Measurements from ENCODE around the gene CHAC1. TPM values are rescaled to one million over a fixed set of nuclear protein-coding genes. Genes with fewer than 3 reads are reported as not detected.
A peak's percentile ranks its signal among the peaks of the same experiment; 100 is the strongest.

CHAC1 gene
- total and polyA plus RNA-seq, 2 of the 13 experiments (the other 11 are each of a cell fraction or from before 2014, with no cell fraction given), result 0.44 TPM; not detected in 1

DNA sequence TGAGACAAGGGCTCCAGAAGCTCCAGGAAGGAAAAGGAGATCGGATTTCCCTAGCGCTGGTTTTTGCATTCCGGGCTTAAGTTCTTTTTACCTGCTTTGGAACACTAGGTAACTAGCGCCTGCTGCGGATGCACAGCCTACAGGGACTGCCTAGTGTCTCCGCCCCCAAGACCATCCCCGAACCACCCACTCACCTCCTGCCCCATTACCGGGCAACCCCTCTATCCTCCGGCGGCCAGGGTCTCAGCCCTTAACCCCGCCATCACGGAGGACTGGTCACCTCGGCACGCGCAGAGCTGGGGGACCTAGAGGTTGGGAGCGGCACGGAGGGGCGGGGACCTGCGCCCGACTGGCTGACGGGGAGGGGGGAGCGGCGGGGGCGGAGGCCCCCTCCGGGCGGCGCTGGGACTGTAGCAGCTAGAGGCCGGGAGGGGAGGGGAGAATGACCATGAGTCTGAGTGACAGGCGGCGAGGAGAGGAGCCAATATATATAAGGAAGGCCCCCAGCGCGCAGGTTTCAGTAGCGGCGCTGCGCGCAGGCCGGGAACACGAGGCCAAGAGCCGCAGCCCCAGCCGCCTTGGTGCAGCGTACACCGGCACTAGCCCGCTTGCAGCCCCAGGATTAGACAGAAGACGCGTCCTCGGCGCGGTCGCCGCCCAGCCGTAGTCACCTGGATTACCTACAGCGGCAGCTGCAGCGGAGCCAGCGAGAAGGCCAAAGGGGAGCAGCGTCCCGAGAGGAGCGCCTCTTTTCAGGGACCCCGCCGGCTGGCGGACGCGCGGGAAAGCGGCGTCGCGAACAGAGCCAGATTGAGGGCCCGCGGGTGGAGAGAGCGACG lies 24.2 kb upstream of the CHAC1 start, which contains the start of gene DLL4 (continued):
- TF ChIP-seq, protein P1, sequence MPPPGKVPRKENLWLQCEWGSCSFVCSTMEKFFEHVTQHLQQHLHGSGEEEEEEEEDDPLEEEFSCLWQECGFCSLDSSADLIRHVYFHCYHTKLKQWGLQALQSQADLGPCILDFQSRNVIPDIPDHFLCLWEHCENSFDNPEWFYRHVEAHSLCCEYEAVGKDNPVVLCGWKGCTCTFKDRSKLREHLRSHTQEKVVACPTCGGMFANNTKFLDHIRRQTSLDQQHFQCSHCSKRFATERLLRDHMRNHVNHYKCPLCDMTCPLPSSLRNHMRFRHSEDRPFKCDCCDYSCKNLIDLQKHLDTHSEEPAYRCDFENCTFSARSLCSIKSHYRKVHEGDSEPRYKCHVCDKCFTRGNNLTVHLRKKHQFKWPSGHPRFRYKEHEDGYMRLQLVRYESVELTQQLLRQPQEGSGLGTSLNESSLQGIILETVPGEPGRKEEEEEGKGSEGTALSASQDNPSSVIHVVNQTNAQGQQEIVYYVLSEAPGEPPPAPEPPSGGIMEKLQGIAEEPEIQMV (CRISPR knock-in tag; IDR thresholded peaks at IDR 0.05; ENCODE audit: low read depth), result no peak
- TF ChIP-seq ZNF232 (CRISPR knock-in tag; IDR thresholded peaks at IDR 0.05; ENCODE audit: borderline replicate concordance) (peak; percentile 48; the same call in 1 of the 2 replicates), POLR2A (IDR thresholded peaks at IDR 0.05; ENCODE audit: insufficient read depth in 1 of 2, low read depth in 2 of 2, low read length in 2 of 2) (peak in 1 of 2 experiments; percentile 45; a peak in 1 of 4 replicates), ZFP90 (CRISPR knock-in tag; IDR thresholded peaks at IDR 0.05; ENCODE audit: borderline replicate concordance) (no peak), ZFP36 (IDR thresholded peaks at IDR 0.05; ENCODE audit: borderline replicate concordance, low read depth, low read length, partially characterized antibody) (no peak), ZKSCAN8 (CRISPR knock-in tag; IDR thresholded peaks at IDR 0.05; ENCODE audit: borderline replicate concordance) (no peak), ZNF44 (CRISPR knock-in tag; IDR thresholded peaks at IDR 0.05) (no peak), MATR3 (CRISPR knock-in tag; IDR thresholded peaks at IDR 0.05) (no peak), SNAPC2 (CRISPR knock-in tag; IDR thresholded peaks at IDR 0.05) (no peak)
- TF ChIP-seq, protein P2, sequence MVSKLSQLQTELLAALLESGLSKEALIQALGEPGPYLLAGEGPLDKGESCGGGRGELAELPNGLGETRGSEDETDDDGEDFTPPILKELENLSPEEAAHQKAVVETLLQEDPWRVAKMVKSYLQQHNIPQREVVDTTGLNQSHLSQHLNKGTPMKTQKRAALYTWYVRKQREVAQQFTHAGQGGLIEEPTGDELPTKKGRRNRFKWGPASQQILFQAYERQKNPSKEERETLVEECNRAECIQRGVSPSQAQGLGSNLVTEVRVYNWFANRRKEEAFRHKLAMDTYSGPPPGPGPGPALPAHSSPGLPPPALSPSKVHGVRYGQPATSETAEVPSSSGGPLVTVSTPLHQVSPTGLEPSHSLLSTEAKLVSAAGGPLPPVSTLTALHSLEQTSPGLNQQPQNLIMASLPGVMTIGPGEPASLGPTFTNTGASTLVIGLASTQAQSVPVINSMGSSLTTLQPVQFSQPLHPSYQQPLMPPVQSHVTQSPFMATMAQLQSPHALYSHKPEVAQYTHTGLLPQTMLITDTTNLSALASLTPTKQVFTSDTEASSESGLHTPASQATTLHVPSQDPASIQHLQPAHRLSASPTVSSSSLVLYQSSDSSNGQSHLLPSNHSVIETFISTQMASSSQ (IDR thresholded peaks at IDR 0.05; ENCODE audit: low read depth), result no peak
- TF ChIP-seq, protein P2 (CRISPR knock-in tag; IDR thresholded peaks at IDR 0.05; ENCODE audit: borderline replicate concordance), result no peak
- TF ChIP-seq, protein P3, sequence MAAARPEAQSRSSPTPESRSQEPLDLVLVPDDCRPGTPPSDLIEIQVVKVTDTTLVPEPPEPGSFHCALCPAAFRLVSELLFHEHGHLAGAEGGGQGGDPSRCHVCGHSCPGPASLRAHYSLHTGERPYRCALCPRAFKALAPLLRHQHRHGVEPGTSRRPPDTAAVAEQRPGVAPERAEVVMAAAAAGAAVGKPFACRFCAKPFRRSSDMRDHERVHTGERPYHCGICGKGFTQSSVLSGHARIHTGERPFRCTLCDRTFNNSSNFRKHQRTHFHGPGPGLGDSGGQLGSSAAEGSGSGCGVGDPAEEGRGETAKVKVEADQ (CRISPR knock-in tag; IDR thresholded peaks at IDR 0.05; ENCODE audit: borderline replicate concordance), result no peak
- TF ChIP-seq, protein P4, sequence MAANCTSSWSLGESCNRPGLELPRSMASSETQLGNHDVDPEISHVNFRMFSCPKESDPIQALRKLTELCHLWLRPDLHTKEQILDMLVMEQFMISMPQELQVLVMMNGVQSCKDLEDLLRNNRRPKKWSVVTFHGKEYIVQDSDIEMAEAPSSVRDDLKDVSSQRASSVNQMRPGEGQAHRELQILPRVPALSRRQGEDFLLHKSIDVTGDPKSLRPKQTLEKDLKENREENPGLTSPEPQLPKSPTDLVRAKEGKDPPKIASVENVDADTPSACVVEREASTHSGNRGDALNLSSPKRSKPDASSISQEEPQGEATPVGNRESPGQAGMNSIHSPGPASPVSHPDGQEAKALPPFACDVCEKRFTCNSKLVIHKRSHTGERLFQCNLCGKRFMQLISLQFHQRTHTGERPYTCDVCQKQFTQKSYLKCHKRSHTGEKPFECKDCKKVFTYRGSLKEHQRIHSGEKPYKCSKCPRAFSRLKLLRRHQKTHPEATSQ (CRISPR knock-in tag; IDR thresholded peaks at IDR 0.05; ENCODE audit: borderline replicate concordance), result no peak
- TF ChIP-seq, protein P5, sequence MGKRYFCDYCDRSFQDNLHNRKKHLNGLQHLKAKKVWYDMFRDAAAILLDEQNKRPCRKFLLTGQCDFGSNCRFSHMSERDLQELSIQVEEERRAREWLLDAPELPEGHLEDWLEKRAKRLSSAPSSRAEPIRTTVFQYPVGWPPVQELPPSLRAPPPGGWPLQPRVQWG (CRISPR knock-in tag; IDR thresholded peaks at IDR 0.05; ENCODE audit: borderline replicate concordance, low read depth), result no peak
- TF ChIP-seq, protein P6, sequence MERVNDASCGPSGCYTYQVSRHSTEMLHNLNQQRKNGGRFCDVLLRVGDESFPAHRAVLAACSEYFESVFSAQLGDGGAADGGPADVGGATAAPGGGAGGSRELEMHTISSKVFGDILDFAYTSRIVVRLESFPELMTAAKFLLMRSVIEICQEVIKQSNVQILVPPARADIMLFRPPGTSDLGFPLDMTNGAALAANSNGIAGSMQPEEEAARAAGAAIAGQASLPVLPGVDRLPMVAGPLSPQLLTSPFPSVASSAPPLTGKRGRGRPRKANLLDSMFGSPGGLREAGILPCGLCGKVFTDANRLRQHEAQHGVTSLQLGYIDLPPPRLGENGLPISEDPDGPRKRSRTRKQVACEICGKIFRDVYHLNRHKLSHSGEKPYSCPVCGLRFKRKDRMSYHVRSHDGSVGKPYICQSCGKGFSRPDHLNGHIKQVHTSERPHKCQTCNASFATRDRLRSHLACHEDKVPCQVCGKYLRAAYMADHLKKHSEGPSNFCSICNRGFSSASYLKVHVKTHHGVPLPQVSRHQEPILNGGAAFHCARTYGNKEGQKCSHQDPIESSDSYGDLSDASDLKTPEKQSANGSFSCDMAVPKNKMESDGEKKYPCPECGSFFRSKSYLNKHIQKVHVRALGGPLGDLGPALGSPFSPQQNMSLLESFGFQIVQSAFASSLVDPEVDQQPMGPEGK (CRISPR knock-in tag; IDR thresholded peaks at IDR 0.05), result peak; percentile 76
